Panc1 (cell line): ENCODE data around the gene ARFGEF3. TPM values are rescaled to one million over a fixed set of nuclear protein-coding genes. Genes with fewer than 3 reads are reported as not detected.

ENCODE experiments used
- ATAC-seq: fragments of 200-7000 bp; cut with Tn5 transposase; 2 replicates; pipeline ENCODE4 v1.9.1; 2020; ENCODE audit warnings: mild to moderate bottlenecking, moderate library complexity
- BruUV-seq: library from RNA; stranded (reverse); fragments of 400-500 nt; replicated peaks from 2 replicates; lab custom pipeline; 2021; lab: Mats Ljungman, UMichigan
- CTCF ChIA-PET: fragments of 300-600 bp; sonication (Branson Sonifier 250); formaldehyde crosslinking; loops from one replicate; lab custom pipeline; 2022; ENCODE audit warnings: antibody characterized with exemption; lab: Charles Lee
- POLR2A ChIA-PET: fragments of 300-600 bp; sonication (Branson Sonifier 250); formaldehyde crosslinking; loops from one replicate; lab custom pipeline; 2022; ENCODE audit warnings: antibody characterized with exemption; lab: Charles Lee
- DNase-seq: peaks from one replicate; pipeline ENCODE4 v3.0.0-alpha.2; 2010; ENCODE audit warnings: low read depth, low spot score
- H3K27ac ChIP-seq: 2 replicates; pipeline ENCODE4 v1.5.1; 2011; ENCODE audit warnings: mild to moderate bottlenecking, low read length, inconsistent platforms
- H3K27me3 ChIP-seq: fragments of 200-500 bp; sonication (Bioruptor generic); 2 replicates; pipeline ENCODE4 v1.6.0; 2014; ENCODE audit warnings: low read length, inconsistent platforms; ENCODE audit not compliant: control insufficient read depth, insufficient read depth
- H3K36me3 ChIP-seq: fragments of 200-500 bp; sonication (Bioruptor generic); 2 replicates; pipeline ENCODE4 v1.5.1; 2014; ENCODE audit warnings: inconsistent platforms, mild to moderate bottlenecking, low read length, moderate library complexity; ENCODE audit not compliant: control insufficient read depth, insufficient read depth
- H3K4me1 ChIP-seq: 2 replicates; pipeline ENCODE4 v1.5.1; 2011; ENCODE audit warnings: inconsistent platforms, mild to moderate bottlenecking, low read length, moderate library complexity; ENCODE audit not compliant: control insufficient read depth, insufficient read depth
- H3K4me3 ChIP-seq, 2 experiments: 2 replicates each; pipeline ENCODE4 v1.5.1; 2011 to 2012; ENCODE audit warnings: low read depth in 2 of 2, low read length in 2 of 2, mild to moderate bottlenecking in 2 of 2, inconsistent platforms in 1 of 2, moderate library complexity in 1 of 2
- H3K9me3 ChIP-seq: fragments of 200-500 bp; sonication (Bioruptor generic); 2 replicates; pipeline ENCODE4 v1.5.1; 2014; ENCODE audit warnings: low read depth, mild to moderate bottlenecking, inconsistent platforms, low read length, moderate library complexity; ENCODE audit not compliant: control insufficient read depth, insufficient read depth
- CTCF ChIP-seq: fragments of 450-650 bp; IDR thresholded peaks from 2 replicates; pipeline ENCODE4 v1.5.1; 2017; ENCODE audit warnings: mild to moderate bottlenecking
- POLR2AphosphoS5 ChIP-seq: IDR thresholded peaks from 2 replicates; pipeline ENCODE4 v1.6.1; 2012; ENCODE audit warnings: mild to moderate bottlenecking, low read depth, low read length, moderate library complexity
- REST ChIP-seq, 2 experiments: IDR thresholded peaks; 2 replicates each; pipeline ENCODE4 v1.6.1; 2011 to 2012; ENCODE audit warnings: low read depth in 2 of 2, control low read depth in 1 of 2, low read length in 1 of 2, mild to moderate bottlenecking in 1 of 2, moderate library complexity in 1 of 2; ENCODE audit not compliant: insufficient read depth in 1 of 2
- SIN3A ChIP-seq: IDR thresholded peaks from 2 replicates; pipeline ENCODE4 v1.6.1; 2012; ENCODE audit warnings: low read depth, mild to moderate bottlenecking, low read length, moderate library complexity, borderline replicate concordance; ENCODE audit not compliant: insufficient read depth
- TCF7L2 ChIP-seq: IDR thresholded peaks from 2 replicates; pipeline ENCODE4 v1.6.1; 2011; ENCODE audit warnings: mild to moderate bottlenecking, low read depth, low read length, inconsistent platforms
- in situ Hi-C: cut with HindIII; loops from 2 replicates; pipeline ENCODE4 v1.10.0; 2016; ENCODE audit warnings: low sequenced_read_pairs, low pct_unique_long_range_greater_than_20kb
- intact Hi-C: fragments of 100-400 bp; cut with micrococcal nuclease; formaldehyde crosslinking; loops from one replicate; pipeline ENCODE4 v1.10.0; 2022; ENCODE audit not compliant: unreplicated experiment
- total RNA-seq: library from RNA; stranded (reverse); gene quantifications from one replicate; pipeline ENCODE4 v1.2.1, GENCODE V29; 2021; ENCODE audit not compliant: unreplicated experiment

ARFGEF3 gene
- total RNA-seq, 1 experiment from 2014 or later, result 1.5 TPM

GRCh38 chr6:138242987-138243592 lies 81.4 kb downstream of the ARFGEF3 start:
- H3K36me3 ChIP-seq, result no peaks in the 10 kb centered on the region
- CTCF ChIA-PET, result no interaction called here

GRCh38 chr6:138245751-138246150 lies 84.0 kb downstream of the ARFGEF3 start:
- BruUV-seq, result no TSS peak
- Histone ChIP-seq H3K27ac (no peak overlapping the region), H3K4me1 (no peaks in the 10 kb centered on the region), H3K36me3 (no peaks in the 10 kb centered on the region), H3K4me3 (no peak overlapping the region), H3K9me3 (no peaks in the 10 kb centered on the region), H3K27me3 (peaks cover 16% of the 10 kb centered on the region)
- ChIA-PET POLR2A (no interaction called here), CTCF (interaction anchor here (0.6 kb wide), 1 partner anchor 126 kb away, joined by 3 read pairs; no protein-coding TSS in a partner anchor)
- intact Hi-C loops, result no loop called here
- DNase-seq (no peak), ATAC-seq (no peak)
- no peak for TF ChIP-seq CTCF
- no peak for TF ChIP-seq REST (IDR thresholded peaks at IDR 0.05; ENCODE audit: insufficient read depth in 1 of 2, low read depth in 2 of 2, low read length in 1 of 2)
- TF ChIP-seq TCF7L2, result no peak
- TF ChIP-seq POLR2AphosphoS5, result no peak
- TF ChIP-seq SIN3A, result no peak
- in situ Hi-C loops, result no loop called here

More at GRCh38 chr6:138242987-138243592, 81.4 kb downstream of the ARFGEF3 start:
- in situ Hi-C loops (no loop called here), intact Hi-C loops (no loop called here)
- Histone ChIP-seq H3K4me1 (no peaks in the 10 kb centered on the region), H3K27me3 (peaks cover 16% of the 10 kb centered on the region), H3K4me3 (no peak overlapping the region), H3K9me3 (no peaks in the 10 kb centered on the region), H3K27ac (no peak overlapping the region)
- DNase-seq (no peak), ATAC-seq (no peak)
- POLR2A ChIA-PET, result no interaction called here
- no peak for TF ChIP-seq CTCF
- TF ChIP-seq SIN3A, result no peak
- TF ChIP-seq POLR2AphosphoS5, result no peak
- no peak for TF ChIP-seq REST (IDR thresholded peaks at IDR 0.05; ENCODE audit: insufficient read depth in 1 of 2, low read depth in 2 of 2, low read length in 1 of 2)
- no peak for TF ChIP-seq TCF7L2
- no TSS peak for BruUV-seq
